Smooth muscle cell (in vitro differentiated cells): ENCODE measurements around the gene LIFR. TPM values are rescaled to one million over a fixed set of nuclear protein-coding genes. Genes with fewer than 3 reads are reported as not detected.

ENCODE experiments used
- DNase-seq: peaks from one replicate; lab custom pipeline; 2025; ENCODE audit not compliant: unreplicated experiment; lab: John Stamatoyannopoulos, UW
- H2AFZ ChIP-seq: fragments of 200-600 bp; sonication (generic); 2 replicates; pipeline ENCODE4 v1.6.0; 2016; ENCODE audit warnings: antibody characterized with exemption, low read depth, mild to moderate bottlenecking
- H3F3A ChIP-seq: fragments of 200-600 bp; sonication (generic); 2 replicates; pipeline ENCODE4 v1.6.0; 2017; ENCODE audit warnings: antibody characterized with exemption, low read depth
- H3K27ac ChIP-seq: fragments of 200-600 bp; sonication (generic); 2 replicates; pipeline ENCODE4 v1.5.1; 2016; ENCODE audit warnings: low read depth, mild to moderate bottlenecking
- H3K27me3 ChIP-seq: fragments of 200-600 bp; sonication (generic); 2 replicates; pipeline ENCODE4 v1.6.1; 2016; ENCODE audit warnings: low read depth, mild to moderate bottlenecking
- H3K36me3 ChIP-seq: fragments of 200-600 bp; sonication (generic); 2 replicates; pipeline ENCODE4 v1.5.1; 2016; ENCODE audit warnings: low read depth
- H3K4me1 ChIP-seq: fragments of 200-600 bp; sonication (generic); 2 replicates; pipeline ENCODE4 v1.5.1; 2016; ENCODE audit warnings: low read depth
- H3K4me2 ChIP-seq: fragments of 200-600 bp; sonication (generic); 2 replicates; pipeline ENCODE4 v1.6.0; 2016; ENCODE audit warnings: mild to moderate bottlenecking
- H3K4me3 ChIP-seq: fragments of 200-600 bp; sonication (generic); 2 replicates; pipeline ENCODE4 v1.5.1; 2016; ENCODE audit warnings: mild to moderate bottlenecking
- H3K79me2 ChIP-seq: fragments of 200-600 bp; sonication (generic); 2 replicates; pipeline ENCODE4 v1.6.0; 2016; ENCODE audit warnings: low read depth, mild to moderate bottlenecking
- H3K9ac ChIP-seq: fragments of 200-600 bp; sonication (generic); 2 replicates; pipeline ENCODE4 v1.6.0; 2016; ENCODE audit warnings: low read depth
- H3K9me3 ChIP-seq: fragments of 200-600 bp; sonication (generic); replicated peaks from 2 replicates; pipeline ENCODE4 v1.5.1; 2016; ENCODE audit warnings: low read depth
- H4K20me1 ChIP-seq: fragments of 200-600 bp; sonication (generic); 2 replicates; pipeline ENCODE4 v1.6.0; 2016; ENCODE audit warnings: low read depth
- WGBS: methylation state at CpG from one replicate; pipeline ENCODE4 v1.1.7; 2016; ENCODE audit warnings: low lambda C conversion rate; 5-methylcytosine and 5-hydroxymethylcytosine counted together
- polyA plus RNA-seq: library from polyadenylated mRNA; unstranded; fragments of >200 nt; fragmentation: Nextera tagmentation; extraction: Ambion mirVana; gene quantifications from 2 replicates; pipeline ENCODE4 v1.2.1, GENCODE V29; 2016
- total RNA-seq: library from RNA; depleted of rRNA; stranded (reverse); fragments of >200 nt; gene quantifications from 2 replicates; pipeline ENCODE4 v1.2.3, GENCODE V29; 2014
- TF ChIP-seq, protein P1 (sequence below): fragments of 200-600 bp; sonication (generic); IDR thresholded peaks from 2 replicates; pipeline ENCODE4 v1.5.1; 2017; ENCODE audit warnings: borderline replicate concordance, mild to moderate bottlenecking, antibody characterized with exemption; ENCODE audit not compliant: insufficient read depth, poor library complexity, severe bottlenecking

Gene LIFR
- total and polyA plus RNA-seq, 2 experiments from 2014 or later = 14.3 to 29.2 TPM

DNA sequence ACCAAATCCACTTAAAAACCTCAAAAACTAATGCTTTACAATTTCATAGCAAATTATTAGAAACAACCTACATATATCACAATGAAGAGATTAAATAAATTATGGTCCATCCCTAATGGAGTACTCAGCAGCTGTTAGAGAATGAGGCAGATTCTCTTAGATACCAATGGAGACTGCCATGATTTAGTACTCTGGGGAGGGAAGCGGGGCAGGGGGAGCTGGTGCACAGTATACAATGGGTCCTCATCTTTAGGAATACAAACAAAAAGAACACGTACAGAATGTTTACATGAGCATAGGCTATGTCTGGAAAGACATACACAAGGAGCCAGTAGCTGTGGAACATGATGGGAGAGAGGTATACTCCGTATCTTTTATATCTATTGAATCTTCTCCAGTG, 2.0 kb downstream of the LIFR start:
- H3K36me3 ChIP-seq = no peaks in the 10 kb centered on the region
- peaks cover 15% of the 10 kb centered on the region for H3K4me1 ChIP-seq
- no peak overlapping the region for H3K9ac ChIP-seq
- no peak overlapping the region for H3K27ac ChIP-seq
- no peak overlapping the region for H2AFZ ChIP-seq
- TF ChIP-seq, protein P1, sequence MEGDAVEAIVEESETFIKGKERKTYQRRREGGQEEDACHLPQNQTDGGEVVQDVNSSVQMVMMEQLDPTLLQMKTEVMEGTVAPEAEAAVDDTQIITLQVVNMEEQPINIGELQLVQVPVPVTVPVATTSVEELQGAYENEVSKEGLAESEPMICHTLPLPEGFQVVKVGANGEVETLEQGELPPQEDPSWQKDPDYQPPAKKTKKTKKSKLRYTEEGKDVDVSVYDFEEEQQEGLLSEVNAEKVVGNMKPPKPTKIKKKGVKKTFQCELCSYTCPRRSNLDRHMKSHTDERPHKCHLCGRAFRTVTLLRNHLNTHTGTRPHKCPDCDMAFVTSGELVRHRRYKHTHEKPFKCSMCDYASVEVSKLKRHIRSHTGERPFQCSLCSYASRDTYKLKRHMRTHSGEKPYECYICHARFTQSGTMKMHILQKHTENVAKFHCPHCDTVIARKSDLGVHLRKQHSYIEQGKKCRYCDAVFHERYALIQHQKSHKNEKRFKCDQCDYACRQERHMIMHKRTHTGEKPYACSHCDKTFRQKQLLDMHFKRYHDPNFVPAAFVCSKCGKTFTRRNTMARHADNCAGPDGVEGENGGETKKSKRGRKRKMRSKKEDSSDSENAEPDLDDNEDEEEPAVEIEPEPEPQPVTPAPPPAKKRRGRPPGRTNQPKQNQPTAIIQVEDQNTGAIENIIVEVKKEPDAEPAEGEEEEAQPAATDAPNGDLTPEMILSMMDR = no peak
- H3K4me2 ChIP-seq = peak overlapping the region; percentile 97
- no peaks in the 10 kb centered on the region for H3K9me3 ChIP-seq
- H3K27me3 ChIP-seq = no peaks in the 10 kb centered on the region
- peaks cover 36% of the 10 kb centered on the region for H3K79me2 ChIP-seq
- WGBS = 79% methylated on average over 3 of the region's 3 CpGs
- no peaks in the 10 kb centered on the region for H3F3A ChIP-seq
- peak overlapping the region; percentile 78 for H3K4me3 ChIP-seq
- peaks cover 30% of the 10 kb centered on the region for H4K20me1 ChIP-seq
- DNase-seq = no peak

DNA sequence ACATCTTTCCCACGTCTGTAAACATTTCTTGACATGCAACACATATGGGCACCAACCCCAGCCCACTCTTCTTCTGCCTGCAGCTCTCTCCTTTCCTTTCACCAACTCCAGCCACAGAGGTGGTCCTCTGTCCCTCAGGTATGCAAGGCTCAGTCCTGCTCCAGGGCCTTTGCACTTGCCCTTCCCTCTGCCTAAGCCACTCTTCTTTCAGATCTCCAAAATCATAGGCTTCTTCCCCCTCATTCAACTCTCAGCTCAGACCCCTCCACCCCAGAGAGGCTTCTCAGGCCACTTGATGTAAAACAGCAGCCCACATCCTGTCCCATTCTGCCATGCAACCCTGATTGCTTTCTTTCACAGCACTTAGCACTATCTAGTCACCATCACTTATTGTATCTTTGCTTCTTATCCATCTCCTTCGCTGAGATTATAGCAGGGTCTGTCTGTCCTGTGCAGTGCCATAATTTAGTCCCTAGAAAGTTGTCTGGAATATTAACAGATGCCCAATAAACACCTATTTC, 3.4 kb downstream of the LIFR start:
- H4K20me1 ChIP-seq = peaks cover 32% of the 10 kb centered on the region
- 28% methylated on average over 2 of the region's 2 CpGs for WGBS
- TF ChIP-seq, protein P1 = no peak
- no peak for DNase-seq
- no peak overlapping the region for H3K4me2 ChIP-seq
- H3K27ac ChIP-seq = no peak overlapping the region
- no peaks in the 10 kb centered on the region for H3K36me3 ChIP-seq
- H3K27me3 ChIP-seq = no peaks in the 10 kb centered on the region
- H3K9me3 ChIP-seq = no peaks in the 10 kb centered on the region
- peaks cover 15% of the 10 kb centered on the region for H3K4me1 ChIP-seq
- H3K4me3 ChIP-seq = no peak overlapping the region
- H2AFZ ChIP-seq = no peak overlapping the region
- H3K79me2 ChIP-seq = peaks cover 44% of the 10 kb centered on the region
- no peaks in the 10 kb centered on the region for H3F3A ChIP-seq
- H3K9ac ChIP-seq = no peak overlapping the region

GRCh38 chr5:38551030-38552017, 5.1 kb downstream of the LIFR start:
- TF ChIP-seq, protein P1 = peak; percentile 66
- Histone ChIP-seq H3K4me1 (peaks cover 8% of the 10 kb centered on the region), H3K27ac (peak overlapping the region; percentile 23), H3K9me3 (no peaks in the 10 kb centered on the region), H3K4me3 (no peak overlapping the region), H3K9ac (no peak overlapping the region), H2AFZ (no peak overlapping the region), H3F3A (no peaks in the 10 kb centered on the region), H3K27me3 (no peaks in the 10 kb centered on the region), H3K79me2 (peaks cover 56% of the 10 kb centered on the region), H3K4me2 (no peak overlapping the region), H4K20me1 (peaks cover 32% of the 10 kb centered on the region), H3K36me3 (no peaks in the 10 kb centered on the region)
- DNase-seq = no peak
- 67% methylated on average over 10 of the region's 10 CpGs for WGBS
